Lung (tissue), 12 donors: ENCODE results near the gene TP53BP2. TPM values are rescaled to one million over a fixed set of nuclear protein-coding genes. Genes with fewer than 3 reads are reported as not detected.

Experiments used
- ATAC-seq: fragments of 200-7000 bp; cut with Tn5 transposase; one replicate; pipeline ENCODE4 v1.9.1; 2020; ENCODE audit warnings: moderate number of reproducible peaks; ENCODE audit not compliant: insufficient read depth, low FRiP score
- DNase-seq, 3 donors: peaks; one replicate each; pipeline ENCODE4 v3.0.0-alpha.2; 2013 to 2017
- H3K27ac ChIP-seq, 2 donors: one replicate each; pipeline ENCODE4 v1.5.1; 2013; ENCODE audit warnings: mild to moderate bottlenecking in 2 of 2, moderate library complexity in 2 of 2, control low read depth in 1 of 2, inconsistent platforms in 1 of 2, low read depth in 1 of 2, low read length in 1 of 2
- H3K27me3 ChIP-seq, 3 donors: one replicate each; pipeline ENCODE4 v1.5.1; 2013; ENCODE audit warnings: low read length in 2 of 3; ENCODE audit not compliant: control insufficient read depth in 3 of 3, insufficient read depth in 3 of 3
- H3K36me3 ChIP-seq, 4 donors: one replicate each; pipeline ENCODE4 v1.5.1; 2013; ENCODE audit warnings: low read length in 4 of 4, mild to moderate bottlenecking in 1 of 4, moderate library complexity in 1 of 4; ENCODE audit not compliant: control insufficient read depth in 4 of 4, insufficient read depth in 4 of 4
- H3K4me1 ChIP-seq, 5 donors: one replicate each; pipeline ENCODE4 v1.5.1; 2013; ENCODE audit warnings: low read length in 5 of 5, mild to moderate bottlenecking in 2 of 5, moderate library complexity in 1 of 5; ENCODE audit not compliant: control insufficient read depth in 5 of 5, insufficient read depth in 5 of 5
- H3K4me3 ChIP-seq: one replicate; pipeline ENCODE4 v1.5.1; 2013; ENCODE audit warnings: mild to moderate bottlenecking, control low read depth, moderate library complexity
- H3K9ac ChIP-seq, 2 donors: one replicate each; pipeline ENCODE4 v1.5.1; 2013; ENCODE audit warnings: low read length in 2 of 2, control low read depth in 1 of 2; ENCODE audit not compliant: insufficient read depth in 1 of 2
- H3K9me3 ChIP-seq, 4 donors: one replicate each; pipeline ENCODE4 v1.5.1; 2013; ENCODE audit warnings: low read length in 3 of 4, mild to moderate bottlenecking in 1 of 4, moderate library complexity in 1 of 4; ENCODE audit not compliant: control insufficient read depth in 4 of 4, insufficient read depth in 3 of 4
- WGBS, 2 donors: extraction: QIAGEN DNeasy Blood & Tissue Kit; methylation state at CpG; one replicate each; pipeline ENCODE4 v1.1.7; 2013; 5-methylcytosine and 5-hydroxymethylcytosine counted together
- polyA plus RNA-seq, 2 donors: library from polyadenylated mRNA; stranded (reverse); fragments of 200-250 nt; gene quantifications; one replicate each; pipeline ENCODE4 v1.2.1, GENCODE V29; 2013
- total RNA-seq, 2 donors: library from RNA; depleted of rRNA in 1 of 2; stranded (reverse); fragments of >200 nt in 1 of 2; gene quantifications; one replicate each; pipeline ENCODE4 v1.2.1, GENCODE V29; 2014 to 2021
- TF ChIP-seq, protein P1 (sequence below): IDR thresholded peaks from 2 replicates; pipeline ENCODE4 v1.5.1; 2012; ENCODE audit warnings: mild to moderate bottlenecking; ENCODE audit errors: control extremely low read depth, extremely low read depth
- donor health status: control.
- donor health status: control.
- donor health status: Bipolar disorder and iron deficiency.
- donor health status: healthy.
- donor health status: DM: yes; HTN: yes; CAD: no.

Gene TP53BP2
- total and polyA plus RNA-seq, 4 donors: 11.5 to 94.2 (median 45.7) TPM

DNA sequence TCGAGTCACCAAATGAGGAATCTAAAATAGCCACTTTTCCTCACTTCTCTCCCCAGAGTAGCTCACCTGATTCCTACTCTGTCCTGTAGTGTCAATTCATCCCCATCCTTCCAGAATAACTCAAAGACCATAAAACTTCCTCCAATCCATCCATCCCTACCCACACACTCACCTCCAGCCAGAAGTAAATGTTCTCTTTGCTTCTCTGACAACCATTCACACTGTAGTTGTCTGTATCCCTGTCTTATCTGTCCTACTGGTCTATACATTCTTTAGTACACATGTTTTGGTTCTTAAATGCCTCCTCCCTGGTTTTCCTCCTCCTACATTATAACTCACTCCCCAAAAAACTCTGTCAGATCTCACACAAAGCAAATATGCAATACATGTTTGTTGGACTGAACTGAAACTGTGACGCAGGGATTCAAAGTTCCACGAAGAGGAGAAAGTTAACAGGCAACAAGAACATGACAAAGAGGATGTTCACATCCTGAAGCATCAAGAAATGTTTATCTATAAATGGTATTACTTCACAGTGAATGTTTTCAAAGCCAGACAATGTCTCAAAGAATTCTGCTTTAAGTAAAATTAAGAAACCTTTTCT is 11.0 kb downstream of the TP53BP2 start:
- Histone ChIP-seq H3K4me3 (no peak overlapping the region), H3K9ac (no peak overlapping the region), H3K27me3 (no peaks in the 10 kb centered on the region), H3K9me3 (no peaks in the 10 kb centered on the region), H3K4me1 (peaks cover 12 to 43% (median 16%) of the 10 kb centered on the region in 5 donors), H3K36me3 (no peaks in the 10 kb centered on the region), H3K27ac (peak overlapping the region; percentile 3 to 7)
- DNase-seq (peak in 1 of 3 donors; percentile 35), ATAC-seq (no peak)
- TF ChIP-seq, protein P1, sequence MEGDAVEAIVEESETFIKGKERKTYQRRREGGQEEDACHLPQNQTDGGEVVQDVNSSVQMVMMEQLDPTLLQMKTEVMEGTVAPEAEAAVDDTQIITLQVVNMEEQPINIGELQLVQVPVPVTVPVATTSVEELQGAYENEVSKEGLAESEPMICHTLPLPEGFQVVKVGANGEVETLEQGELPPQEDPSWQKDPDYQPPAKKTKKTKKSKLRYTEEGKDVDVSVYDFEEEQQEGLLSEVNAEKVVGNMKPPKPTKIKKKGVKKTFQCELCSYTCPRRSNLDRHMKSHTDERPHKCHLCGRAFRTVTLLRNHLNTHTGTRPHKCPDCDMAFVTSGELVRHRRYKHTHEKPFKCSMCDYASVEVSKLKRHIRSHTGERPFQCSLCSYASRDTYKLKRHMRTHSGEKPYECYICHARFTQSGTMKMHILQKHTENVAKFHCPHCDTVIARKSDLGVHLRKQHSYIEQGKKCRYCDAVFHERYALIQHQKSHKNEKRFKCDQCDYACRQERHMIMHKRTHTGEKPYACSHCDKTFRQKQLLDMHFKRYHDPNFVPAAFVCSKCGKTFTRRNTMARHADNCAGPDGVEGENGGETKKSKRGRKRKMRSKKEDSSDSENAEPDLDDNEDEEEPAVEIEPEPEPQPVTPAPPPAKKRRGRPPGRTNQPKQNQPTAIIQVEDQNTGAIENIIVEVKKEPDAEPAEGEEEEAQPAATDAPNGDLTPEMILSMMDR: no peak
- WGBS, 2 donors: 38 to 41% methylated on average over 3 of the region's 3 CpGs

DNA sequence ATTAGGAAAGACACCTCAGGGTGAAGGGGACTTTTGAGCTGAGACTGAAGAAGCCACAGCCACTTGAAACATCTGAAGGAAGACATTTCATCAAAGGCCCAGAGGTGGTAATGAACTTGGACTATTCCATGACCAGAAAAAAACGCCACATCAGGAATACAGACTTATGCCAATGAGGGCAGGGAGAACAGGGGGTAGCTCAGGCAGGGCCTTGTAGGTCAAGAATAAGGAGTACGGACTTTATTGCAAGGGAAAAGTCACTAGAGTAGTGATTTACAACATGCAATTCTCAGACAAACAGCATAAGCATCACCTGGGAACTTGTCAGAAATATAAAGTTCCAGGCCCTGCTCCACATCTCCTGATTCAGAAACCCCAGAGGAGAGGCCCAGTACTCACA is 11.8 kb downstream of the TP53BP2 start:
- Histone ChIP-seq H3K9me3 (no peaks in the 10 kb centered on the region), H3K27ac (no peak overlapping the region), H3K36me3 (no peaks in the 10 kb centered on the region), H3K4me3 (no peak overlapping the region), H3K27me3 (no peaks in the 10 kb centered on the region), H3K4me1 (peaks cover 12 to 43% (median 16%) of the 10 kb centered on the region in 5 donors), H3K9ac (no peak overlapping the region)
- ATAC-seq (no peak), DNase-seq (no peak)
- TF ChIP-seq, protein P1: no peak
- 65 to 81% methylated on average over 2 of the region's 2 CpGs for WGBS, 2 donors

DNA sequence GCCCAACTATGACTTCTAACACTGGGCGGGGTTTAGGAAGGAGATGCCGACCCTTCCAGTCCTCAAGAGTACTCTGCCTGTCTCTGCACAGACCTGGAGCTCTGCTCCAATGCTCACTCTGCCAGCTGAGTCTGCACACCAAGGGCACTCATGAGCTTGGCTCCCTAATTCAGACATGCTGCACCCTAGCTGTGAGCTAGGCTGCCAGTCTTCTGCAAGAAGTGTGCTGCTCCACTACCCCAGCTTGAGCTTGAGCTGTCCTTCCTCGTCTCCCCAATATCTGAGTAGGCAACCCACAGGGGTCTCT is 13.2 kb downstream of the TP53BP2 start:
- Histone ChIP-seq H3K9ac (no peak overlapping the region), H3K9me3 (no peaks in the 10 kb centered on the region), H3K4me1 (peaks cover 11 to 34% (median 13%) of the 10 kb centered on the region in 5 donors), H3K4me3 (no peak overlapping the region), H3K27me3 (no peaks in the 10 kb centered on the region), H3K27ac (peak overlapping the region; percentile 11 to 88), H3K36me3 (no peaks in the 10 kb centered on the region)
- WGBS, 2 donors: 30 to 42% methylated on average over 3 of the region's 3 CpGs
- TF ChIP-seq, protein P1: no peak
- DNase-seq (peak in 1 of 3 donors; percentile 19), ATAC-seq (peak; percentile 10)
